ENCODE measurements around the gene PAQR3. TPM values are rescaled to one million over a fixed set of nuclear protein-coding genes. Genes with fewer than 3 reads are reported as not detected.

Gene PAQR3
- total and polyA plus RNA-seq, 2 of the 8 experiments (the other 6 are each of a cell fraction or from before 2014, with no cell fraction given), result 28.9 to 35.2 TPM

DNA sequence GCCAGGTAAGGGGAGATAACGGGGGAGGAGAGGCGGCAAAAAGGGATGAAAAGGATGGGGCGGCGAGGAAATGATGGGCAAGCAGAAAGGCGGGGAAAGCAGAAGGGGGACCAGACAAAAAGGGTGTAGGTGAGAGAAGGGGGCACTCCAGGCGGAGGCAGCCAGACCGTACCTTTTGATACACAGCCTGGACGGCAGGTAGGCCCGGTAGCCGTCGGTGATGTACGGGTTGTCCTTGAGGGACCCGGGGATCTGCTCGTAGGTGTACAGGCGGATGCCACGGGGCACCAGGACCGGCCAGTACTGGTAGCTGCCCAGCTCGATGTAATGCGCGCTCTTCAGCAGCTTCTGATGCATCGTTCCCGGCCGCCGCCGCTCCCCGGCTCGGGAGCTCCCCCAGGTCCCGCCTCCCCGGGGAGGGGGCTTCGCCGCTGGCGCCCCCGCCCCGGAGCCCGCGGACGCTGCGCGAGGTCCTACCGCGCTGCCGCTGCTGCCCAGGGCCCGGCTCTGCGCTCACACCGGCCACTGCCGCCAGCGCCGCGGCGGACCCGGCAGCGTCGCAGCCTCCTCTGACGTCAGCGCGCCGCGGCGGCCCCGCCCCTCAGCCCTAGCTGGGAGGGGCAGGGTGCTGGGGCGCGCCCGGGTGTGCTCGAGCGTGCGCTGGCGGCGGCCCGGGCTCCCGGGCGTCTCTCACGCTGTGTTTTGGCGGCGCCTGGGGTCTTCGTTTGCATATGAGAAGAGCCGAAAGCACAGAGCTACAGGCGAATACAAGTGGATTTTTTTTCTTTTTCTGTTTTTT lies at the start of gene PAQR3 (continued):
- TF ChIP-seq RXRA (IDR thresholded peaks at IDR 0.05; ENCODE audit: insufficient read depth, low read depth, low read length) (no peak), SIX5 (IDR thresholded peaks at IDR 0.05; ENCODE audit: low read depth, low read length) (no peak), EP300 (IDR thresholded peaks at IDR 0.05; ENCODE audit: borderline replicate concordance in 1 of 2, low read depth in 2 of 2, low read length in 2 of 2) (0 out of 3 replicates have a peak, but pooled peaks of 1 of the 2 experiments have one; percentile 49), POLR2A (IDR thresholded peaks at IDR 0.05; ENCODE audit: control extremely low read depth in 1 of 2, low read depth in 2 of 2, low read length in 2 of 2) (peak; percentile 79 to 89), SIRT6 (IDR thresholded peaks at IDR 0.05; ENCODE audit: low read length) (no peak), HDAC6 (IDR thresholded peaks at IDR 0.05; ENCODE audit: low read depth, low read length) (no peak), SP1 (IDR thresholded peaks at IDR 0.05; ENCODE audit: low read depth, low read length) (no peak), ZNF274 (IDR thresholded peaks at IDR 0.05; ENCODE audit: borderline replicate concordance, extremely low read depth, low read length) (no peak), MAFK (IDR thresholded peaks at IDR 0.05; ENCODE audit: low read depth, low read length) (no peak), SAP30 (IDR thresholded peaks at IDR 0.05; ENCODE audit: insufficient read depth, insufficient replicate concordance, low read length) (no peak), TBP (IDR thresholded peaks at IDR 0.05; ENCODE audit: low read depth, low read length) (peak; percentile 43; the same call in 1 of the 2 replicates), HDAC2 (IDR thresholded peaks at IDR 0.05; ENCODE audit: borderline replicate concordance in 1 of 2, low read depth in 2 of 2, low read length in 2 of 2) (peak; percentile 64 to 90; a peak in 2 of 4 replicates), RAD21 (IDR thresholded peaks at IDR 0.05 in 1 of 2, conservative IDR thresholded peaks at IDR 0.05 in 1 of 2; ENCODE audit: low read depth in 2 of 2, low read length in 2 of 2) (no peak; a peak in 1 of 4 replicates)

Measured in H1 (cell line).